Mesenteric fat pad (tissue), 1 donor: ENCODE measurements around the gene DYSF. TPM values are rescaled to one million over a fixed set of nuclear protein-coding genes. Genes with fewer than 3 reads are reported as not detected.

Experiments used
- DNase-seq: peaks from one replicate; pipeline ENCODE4 v3.0.0-alpha.2; 2020; ENCODE audit warnings: low spot score
- total RNA-seq: library from RNA; stranded (reverse); fragmentation: NEBNext Ultra II Directional; extraction: Animal tissue kit (Norgen Biotek cat#: 25700); gene quantifications from one replicate; pipeline ENCODE4 v1.2.1, GENCODE V29; 2021
- donor health status: DM: yes; HTN: yes; CAD: no.

DYSF gene
- total RNA-seq, 1 donor from 2014 or later, result 54.1 TPM

- peak; percentile 89 for DNase-seq
Measured at GRCh38 chr2:71685073-71685848, 231.9 kb downstream of the DYSF start.

GRCh38 chr2:71685941-71686611 lies 232.7 kb downstream of the DYSF start:
- peak; percentile 80 for DNase-seq

GRCh38 chr2:71686781-71687180 lies 233.4 kb downstream of the DYSF start:
- DNase-seq, result peak; percentile 43

GRCh38 chr2:71687412-71687811 lies 234.1 kb downstream of the DYSF start:
- peak; percentile 67 for DNase-seq

GRCh38 chr2:71688530-71688929 lies 235.2 kb downstream of the DYSF start:
- peak; percentile 71 for DNase-seq

- DNase-seq, result peak; percentile 41
Measured at GRCh38 chr2:71689393-71689792, 236.0 kb downstream of the DYSF start.

- peak; percentile 80 for DNase-seq
Measured at GRCh38 chr2:71689968-71690834, 236.8 kb downstream of the DYSF start.

GRCh38 chr2:71690876-71691475 lies 237.6 kb downstream of the DYSF start:
- DNase-seq, result peak; percentile 26

- peak; percentile 88 for DNase-seq
Measured at GRCh38 chr2:71691747-71692441, 238.5 kb downstream of the DYSF start.

GRCh38 chr2:71692621-71693277 lies 239.4 kb downstream of the DYSF start:
- peak; percentile 73 for DNase-seq

- DNase-seq, result peak; percentile 73
Measured at GRCh38 chr2:71693286-71694270, 240.2 kb downstream of the DYSF start.

- DNase-seq, result peak; percentile 78
Measured at GRCh38 chr2:71694501-71695234, 241.3 kb downstream of the DYSF start.

GRCh38 chr2:71695235-71696120 lies 242.1 kb downstream of the DYSF start:
- DNase-seq, result peak; percentile 41

- peak; percentile 87 for DNase-seq
Measured at GRCh38 chr2:71696381-71696780, 243.0 kb downstream of the DYSF start.

GRCh38 chr2:71697106-71698004 lies 244.0 kb downstream of the DYSF start:
- DNase-seq, result peak; percentile 76

GRCh38 chr2:71699428-71699827 lies 246.1 kb downstream of the DYSF start:
- DNase-seq, result peak; percentile 59
